SK-N-SH treated with all-trans-retinoic acid at 6 μM for 48 hours (cell line): ENCODE measurements around the gene ARL8A.

Experiments used
- ATAC-seq: fragments of 200-7000 bp; cut with Tn5 transposase; 3 replicates; pipeline ENCODE4 v1.9.1; 2020; ENCODE audit warnings: mild to moderate bottlenecking, moderate library complexity
- ARNTL ChIP-seq: fragments of 450-650 bp; formaldehyde crosslinking; IDR thresholded peaks from 2 replicates; pipeline ENCODE4 v1.5.0; 2020; ENCODE audit warnings: low read depth, mild to moderate bottlenecking, moderate library complexity, borderline replicate concordance
- BACH2 ChIP-seq: fragments of 250-450 bp; sonication (Bioruptor Pico); IDR thresholded peaks from 2 replicates; pipeline ENCODE4 v1.9.0; 2021; ENCODE audit warnings: mild to moderate bottlenecking, borderline replicate concordance
- CSDC2 ChIP-seq: fragments of 250-450 bp; sonication (Bioruptor Pico); IDR thresholded peaks from 2 replicates; pipeline ENCODE4 v1.5.0; 2020; ENCODE audit warnings: mild to moderate bottlenecking, moderate library complexity
- ESRRG ChIP-seq: fragments of 250-450 bp; sonication (Bioruptor Pico); IDR thresholded peaks from 2 replicates; pipeline ENCODE4 v1.6.1; 2021; ENCODE audit warnings: mild to moderate bottlenecking
- ISL1 ChIP-seq: fragments of 250-450 bp; sonication (Bioruptor Pico); IDR thresholded peaks from 2 replicates; pipeline ENCODE4 v2.1.2; 2022; ENCODE audit warnings: mild to moderate bottlenecking, moderate library complexity
- OSR1 ChIP-seq: fragments of 250-450 bp; sonication (Bioruptor Pico); IDR thresholded peaks from 2 replicates; pipeline ENCODE4 v1.8.0; 2022; ENCODE audit warnings: moderate library complexity, mild to moderate bottlenecking, inconsistent platforms
- PPARA ChIP-seq: fragments of 250-450 bp; sonication (Bioruptor Pico); IDR thresholded peaks from 2 replicates; pipeline ENCODE4 v1.5.0; 2020; ENCODE audit warnings: mild to moderate bottlenecking, borderline replicate concordance
- SNAI2 ChIP-seq: fragments of 250-450 bp; sonication (Bioruptor Pico); IDR thresholded peaks from 2 replicates; pipeline ENCODE4 v1.5.0; 2020; ENCODE audit warnings: mild to moderate bottlenecking, moderate library complexity
- TCF4 ChIP-seq: fragments of 250-450 bp; sonication (Bioruptor Pico); IDR thresholded peaks from 2 replicates; pipeline ENCODE4 v1.8.0; 2021; ENCODE audit warnings: mild to moderate bottlenecking, moderate library complexity, borderline replicate concordance
- TOX ChIP-seq: fragments of 250-450 bp; sonication (Bioruptor Pico); IDR thresholded peaks from 2 replicates; pipeline ENCODE4 v1.8.0; 2021; ENCODE audit warnings: mild to moderate bottlenecking, moderate library complexity, borderline replicate concordance
- ZFP3 ChIP-seq: fragments of 250-450 bp; sonication (Bioruptor Pico); IDR thresholded peaks from 2 replicates; pipeline ENCODE4 v1.5.0; 2020; ENCODE audit warnings: mild to moderate bottlenecking, moderate library complexity
- ZNF565 ChIP-seq: fragments of 450-650 bp; formaldehyde crosslinking; conservative IDR thresholded peaks from 2 replicates; pipeline ENCODE4 v1.5.0; 2020; ENCODE audit warnings: low read depth, mild to moderate bottlenecking, moderate library complexity
- ZNF70 ChIP-seq: fragments of 450-650 bp; formaldehyde crosslinking; IDR thresholded peaks from 2 replicates; pipeline ENCODE4 v1.5.0; 2020; ENCODE audit warnings: mild to moderate bottlenecking, moderate library complexity
- TF ChIP-seq, protein P1 (sequence below): fragments of 250-450 bp; sonication (Bioruptor Pico); IDR thresholded peaks from 2 replicates; pipeline ENCODE4 v1.5.0; 2020; ENCODE audit warnings: mild to moderate bottlenecking, moderate library complexity
- TF ChIP-seq, protein P2 (sequence below): fragments of 250-450 bp; sonication (Bioruptor Pico); IDR thresholded peaks from 2 replicates; pipeline ENCODE4 v1.8.0; 2020; ENCODE audit warnings: mild to moderate bottlenecking, moderate library complexity, borderline replicate concordance
- TF ChIP-seq, protein P3 (sequence below): fragments of 250-450 bp; sonication (Bioruptor Pico); IDR thresholded peaks from 2 replicates; pipeline ENCODE4 v1.5.1; 2020; ENCODE audit warnings: low read depth, mild to moderate bottlenecking, moderate library complexity
- TF ChIP-seq, protein P4 (sequence below): fragments of 250-450 bp; sonication (Bioruptor Pico); IDR thresholded peaks from 2 replicates; pipeline ENCODE4 v1.5.1; 2021; ENCODE audit warnings: mild to moderate bottlenecking, moderate library complexity

Gene ARL8A

DNA sequence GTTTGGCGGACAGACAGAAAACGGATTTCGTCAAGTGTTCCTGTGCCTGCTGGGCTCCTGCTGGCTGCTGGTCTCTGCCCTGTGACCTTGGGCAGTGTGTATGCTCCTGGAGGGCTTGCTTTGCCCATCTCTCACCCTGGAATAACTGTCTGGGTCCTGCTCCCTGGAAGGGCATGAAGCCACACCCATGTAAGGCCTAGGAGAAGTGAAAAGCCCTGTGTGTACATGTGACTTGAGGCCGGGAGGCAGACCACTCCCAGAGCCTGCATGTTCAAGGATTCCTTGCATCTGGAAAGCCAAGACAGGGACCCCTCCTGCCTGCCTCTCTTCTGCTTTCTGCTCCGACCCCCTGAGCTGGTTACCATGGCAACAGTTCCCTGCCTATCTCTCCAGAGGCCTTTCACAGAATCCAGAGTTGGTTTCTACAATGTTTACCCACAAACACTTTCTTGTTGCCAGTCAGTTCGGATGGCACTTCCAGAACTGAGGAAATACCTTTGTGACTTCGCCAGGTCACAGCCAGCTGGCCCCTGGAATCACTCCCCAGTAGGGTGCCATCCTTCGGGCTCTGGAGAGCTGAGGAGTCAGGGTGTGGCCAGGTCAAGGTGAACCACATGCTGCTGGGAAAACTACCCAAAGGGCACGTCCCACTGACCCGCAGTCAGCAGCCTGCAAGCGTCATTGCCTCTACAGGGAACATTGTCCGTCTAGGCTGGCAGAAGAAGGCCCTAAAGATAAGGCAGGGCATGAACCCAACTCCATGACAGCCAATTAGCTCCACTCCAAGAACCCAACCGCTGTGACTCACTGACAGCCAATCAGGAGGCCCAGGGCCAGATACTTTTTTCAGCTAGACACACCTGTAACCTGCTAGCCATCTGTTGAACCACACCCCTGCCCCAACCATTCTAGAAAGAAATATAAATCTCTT lies 36.5 kb downstream of the ARL8A start (continued):
- TF ChIP-seq, protein P1, sequence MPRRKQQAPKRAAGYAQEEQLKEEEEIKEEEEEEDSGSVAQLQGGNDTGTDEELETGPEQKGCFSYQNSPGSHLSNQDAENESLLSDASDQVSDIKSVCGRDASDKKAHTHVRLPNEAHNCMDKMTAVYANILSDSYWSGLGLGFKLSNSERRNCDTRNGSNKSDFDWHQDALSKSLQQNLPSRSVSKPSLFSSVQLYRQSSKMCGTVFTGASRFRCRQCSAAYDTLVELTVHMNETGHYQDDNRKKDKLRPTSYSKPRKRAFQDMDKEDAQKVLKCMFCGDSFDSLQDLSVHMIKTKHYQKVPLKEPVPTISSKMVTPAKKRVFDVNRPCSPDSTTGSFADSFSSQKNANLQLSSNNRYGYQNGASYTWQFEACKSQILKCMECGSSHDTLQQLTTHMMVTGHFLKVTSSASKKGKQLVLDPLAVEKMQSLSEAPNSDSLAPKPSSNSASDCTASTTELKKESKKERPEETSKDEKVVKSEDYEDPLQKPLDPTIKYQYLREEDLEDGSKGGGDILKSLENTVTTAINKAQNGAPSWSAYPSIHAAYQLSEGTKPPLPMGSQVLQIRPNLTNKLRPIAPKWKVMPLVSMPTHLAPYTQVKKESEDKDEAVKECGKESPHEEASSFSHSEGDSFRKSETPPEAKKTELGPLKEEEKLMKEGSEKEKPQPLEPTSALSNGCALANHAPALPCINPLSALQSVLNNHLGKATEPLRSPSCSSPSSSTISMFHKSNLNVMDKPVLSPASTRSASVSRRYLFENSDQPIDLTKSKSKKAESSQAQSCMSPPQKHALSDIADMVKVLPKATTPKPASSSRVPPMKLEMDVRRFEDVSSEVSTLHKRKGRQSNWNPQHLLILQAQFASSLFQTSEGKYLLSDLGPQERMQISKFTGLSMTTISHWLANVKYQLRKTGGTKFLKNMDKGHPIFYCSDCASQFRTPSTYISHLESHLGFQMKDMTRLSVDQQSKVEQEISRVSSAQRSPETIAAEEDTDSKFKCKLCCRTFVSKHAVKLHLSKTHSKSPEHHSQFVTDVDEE: no peak
- no peak for TF ChIP-seq SNAI2 (CRISPR knock-in tag)
- TF ChIP-seq, all 23 proteins: peak for 0

DNA sequence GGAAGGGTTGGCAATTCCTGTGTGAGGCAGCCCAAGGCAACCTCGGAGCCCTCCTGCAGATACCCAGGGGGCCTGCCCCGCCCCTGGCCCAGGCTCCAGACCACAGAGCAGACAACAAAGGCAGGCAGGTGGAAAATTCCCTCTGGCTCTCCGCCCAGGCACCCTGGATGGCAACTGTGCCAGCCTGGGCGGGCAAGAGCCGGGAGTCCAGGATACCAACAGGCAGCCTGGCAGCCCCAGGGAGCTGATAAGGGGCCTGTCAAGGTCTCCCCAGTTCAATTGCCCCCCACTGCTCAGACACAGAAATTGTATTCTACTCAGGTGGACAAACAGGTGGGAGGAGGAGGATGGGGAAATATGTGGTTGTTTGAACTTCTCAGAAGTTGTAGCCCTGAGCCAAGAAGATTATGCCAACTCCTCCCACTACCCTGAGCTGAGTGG lies 37.2 kb downstream of the ARL8A start:
- TF ChIP-seq ZNF70 (CRISPR knock-in tag): no peak
- TF ChIP-seq ZFP3: no peak
- TF ChIP-seq CSDC2 (CRISPR knock-in tag): no peak
- no peak for TF ChIP-seq PPARA (CRISPR knock-in tag)
- TF ChIP-seq TOX: no peak
- no peak for TF ChIP-seq ESRRG (CRISPR knock-in tag)
- TF ChIP-seq, protein P2, sequence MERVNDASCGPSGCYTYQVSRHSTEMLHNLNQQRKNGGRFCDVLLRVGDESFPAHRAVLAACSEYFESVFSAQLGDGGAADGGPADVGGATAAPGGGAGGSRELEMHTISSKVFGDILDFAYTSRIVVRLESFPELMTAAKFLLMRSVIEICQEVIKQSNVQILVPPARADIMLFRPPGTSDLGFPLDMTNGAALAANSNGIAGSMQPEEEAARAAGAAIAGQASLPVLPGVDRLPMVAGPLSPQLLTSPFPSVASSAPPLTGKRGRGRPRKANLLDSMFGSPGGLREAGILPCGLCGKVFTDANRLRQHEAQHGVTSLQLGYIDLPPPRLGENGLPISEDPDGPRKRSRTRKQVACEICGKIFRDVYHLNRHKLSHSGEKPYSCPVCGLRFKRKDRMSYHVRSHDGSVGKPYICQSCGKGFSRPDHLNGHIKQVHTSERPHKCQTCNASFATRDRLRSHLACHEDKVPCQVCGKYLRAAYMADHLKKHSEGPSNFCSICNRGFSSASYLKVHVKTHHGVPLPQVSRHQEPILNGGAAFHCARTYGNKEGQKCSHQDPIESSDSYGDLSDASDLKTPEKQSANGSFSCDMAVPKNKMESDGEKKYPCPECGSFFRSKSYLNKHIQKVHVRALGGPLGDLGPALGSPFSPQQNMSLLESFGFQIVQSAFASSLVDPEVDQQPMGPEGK (CRISPR knock-in tag): no peak
- TF ChIP-seq SNAI2 (CRISPR knock-in tag): no peak
- TF ChIP-seq ISL1 (CRISPR knock-in tag): no peak
- TF ChIP-seq, protein P1: no peak
- no peak for TF ChIP-seq OSR1 (CRISPR knock-in tag)
- TF ChIP-seq BACH2 (CRISPR knock-in tag): no peak
- no peak for TF ChIP-seq ARNTL (CRISPR knock-in tag)
- no peak for TF ChIP-seq ZNF565
- no peak for TF ChIP-seq TCF4 (CRISPR knock-in tag)
- TF ChIP-seq, protein P3, sequence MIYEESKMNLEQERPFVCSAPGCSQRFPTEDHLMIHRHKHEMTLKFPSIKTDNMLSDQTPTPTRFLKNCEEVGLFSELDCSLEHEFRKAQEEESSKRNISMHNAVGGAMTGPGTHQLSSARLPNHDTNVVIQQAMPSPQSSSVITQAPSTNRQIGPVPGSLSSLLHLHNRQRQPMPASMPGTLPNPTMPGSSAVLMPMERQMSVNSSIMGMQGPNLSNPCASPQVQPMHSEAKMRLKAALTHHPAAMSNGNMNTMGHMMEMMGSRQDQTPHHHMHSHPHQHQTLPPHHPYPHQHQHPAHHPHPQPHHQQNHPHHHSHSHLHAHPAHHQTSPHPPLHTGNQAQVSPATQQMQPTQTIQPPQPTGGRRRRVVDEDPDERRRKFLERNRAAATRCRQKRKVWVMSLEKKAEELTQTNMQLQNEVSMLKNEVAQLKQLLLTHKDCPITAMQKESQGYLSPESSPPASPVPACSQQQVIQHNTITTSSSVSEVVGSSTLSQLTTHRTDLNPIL: no peak
- TF ChIP-seq, protein P4, sequence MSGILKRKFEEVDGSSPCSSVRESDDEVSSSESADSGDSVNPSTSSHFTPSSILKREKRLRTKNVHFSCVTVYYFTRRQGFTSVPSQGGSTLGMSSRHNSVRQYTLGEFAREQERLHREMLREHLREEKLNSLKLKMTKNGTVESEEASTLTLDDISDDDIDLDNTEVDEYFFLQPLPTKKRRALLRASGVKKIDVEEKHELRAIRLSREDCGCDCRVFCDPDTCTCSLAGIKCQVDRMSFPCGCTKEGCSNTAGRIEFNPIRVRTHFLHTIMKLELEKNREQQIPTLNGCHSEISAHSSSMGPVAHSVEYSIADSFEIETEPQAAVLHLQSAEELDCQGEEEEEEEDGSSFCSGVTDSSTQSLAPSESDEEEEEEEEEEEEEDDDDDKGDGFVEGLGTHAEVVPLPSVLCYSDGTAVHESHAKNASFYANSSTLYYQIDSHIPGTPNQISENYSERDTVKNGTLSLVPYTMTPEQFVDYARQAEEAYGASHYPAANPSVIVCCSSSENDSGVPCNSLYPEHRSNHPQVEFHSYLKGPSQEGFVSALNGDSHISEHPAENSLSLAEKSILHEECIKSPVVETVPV (CRISPR knock-in tag): no peak
- TF ChIP-seq, all 23 proteins: peak for 0
- ATAC-seq: no peak
